ENCODE data around the gene CNTN4. TPM values are rescaled to one million over a fixed set of nuclear protein-coding genes. Genes with fewer than 3 reads are reported as not detected.

Gene CNTN4
- total RNA-seq, 3 donors from 2014 or later (not counting 1 experiment from before 2014, with no cell fraction given): not detected

DNA sequence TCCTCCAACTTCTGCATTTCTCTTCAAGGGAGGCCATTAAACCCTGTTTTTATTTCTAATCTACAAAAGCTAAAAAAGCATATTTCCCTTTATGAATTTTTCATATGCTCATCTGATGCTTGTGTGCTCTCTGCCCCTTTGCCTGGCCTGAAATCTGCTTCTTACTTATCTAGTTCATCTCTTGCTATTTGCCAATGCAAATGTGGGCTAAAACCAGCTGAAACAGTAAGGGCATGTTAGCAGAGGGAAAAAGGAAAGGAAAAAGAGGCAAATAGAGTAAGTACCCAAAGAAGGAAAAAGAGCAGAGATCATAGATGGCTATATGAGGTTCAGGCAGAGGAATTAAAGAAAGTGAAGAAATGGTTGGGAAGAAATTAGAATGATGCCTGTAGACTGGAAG lies 185.2 kb downstream of the CNTN4 start:
- ATAC-seq: no peak
- peaks cover 13 to 22% of the 10 kb centered on the region in 2 donors for H3K9me3 Mint-ChIP-seq

DNA sequence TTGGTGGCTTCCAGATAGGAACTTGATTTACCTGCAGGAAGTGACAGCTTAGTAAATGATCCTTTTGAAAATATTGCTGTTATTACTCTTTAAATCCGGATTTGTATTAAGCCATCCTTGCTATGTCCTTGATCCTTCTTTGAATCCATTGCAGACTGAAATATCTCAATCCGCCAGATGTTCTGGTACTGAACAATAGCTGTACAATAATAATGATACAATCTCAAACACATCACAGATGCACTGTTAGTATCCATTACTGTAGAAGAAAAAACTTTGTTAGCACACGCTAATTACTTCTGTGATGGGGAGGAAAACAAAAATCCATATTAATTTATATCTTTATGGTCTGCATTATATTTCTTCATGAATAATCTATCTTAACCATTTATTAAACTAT lies 202.3 kb downstream of the CNTN4 start:
- no peaks in the 10 kb centered on the region for H3K4me1 ChIP-seq (ENCODE audit: control insufficient read depth, insufficient read depth, low read length)
- intact Hi-C loops (cut with micrococcal nuclease): no loop called here
- TF ChIP-seq, protein P1, sequence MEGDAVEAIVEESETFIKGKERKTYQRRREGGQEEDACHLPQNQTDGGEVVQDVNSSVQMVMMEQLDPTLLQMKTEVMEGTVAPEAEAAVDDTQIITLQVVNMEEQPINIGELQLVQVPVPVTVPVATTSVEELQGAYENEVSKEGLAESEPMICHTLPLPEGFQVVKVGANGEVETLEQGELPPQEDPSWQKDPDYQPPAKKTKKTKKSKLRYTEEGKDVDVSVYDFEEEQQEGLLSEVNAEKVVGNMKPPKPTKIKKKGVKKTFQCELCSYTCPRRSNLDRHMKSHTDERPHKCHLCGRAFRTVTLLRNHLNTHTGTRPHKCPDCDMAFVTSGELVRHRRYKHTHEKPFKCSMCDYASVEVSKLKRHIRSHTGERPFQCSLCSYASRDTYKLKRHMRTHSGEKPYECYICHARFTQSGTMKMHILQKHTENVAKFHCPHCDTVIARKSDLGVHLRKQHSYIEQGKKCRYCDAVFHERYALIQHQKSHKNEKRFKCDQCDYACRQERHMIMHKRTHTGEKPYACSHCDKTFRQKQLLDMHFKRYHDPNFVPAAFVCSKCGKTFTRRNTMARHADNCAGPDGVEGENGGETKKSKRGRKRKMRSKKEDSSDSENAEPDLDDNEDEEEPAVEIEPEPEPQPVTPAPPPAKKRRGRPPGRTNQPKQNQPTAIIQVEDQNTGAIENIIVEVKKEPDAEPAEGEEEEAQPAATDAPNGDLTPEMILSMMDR (IDR thresholded peaks at IDR 0.05): no peak

More for the DNA sequence above, 185.2 kb downstream of the CNTN4 start:
- Histone ChIP-seq H3K36me3 (ENCODE audit: control insufficient read depth, insufficient read depth, low read length) (no peaks in the 10 kb centered on the region), H3K27me3 (ENCODE audit: control insufficient read depth, insufficient read depth, low read length) (no peaks in the 10 kb centered on the region), H3K4me3 (ENCODE audit: low read length) (no peak overlapping the region), H3K27ac (ENCODE audit: low read length) (no peak overlapping the region), H3K9me3 (ENCODE audit: control insufficient read depth, insufficient read depth, low read length) (no peaks in the 10 kb centered on the region), H3K4me1 (ENCODE audit: control insufficient read depth, insufficient read depth, low read length) (no peaks in the 10 kb centered on the region)
- Mint-ChIP-seq H3K27me3 (ENCODE audit: low read depth in 2 of 2) (no peaks in the 10 kb centered on the region), H3K4me3 (no peak overlapping the region), H3K27ac (no peak overlapping the region), H3K36me3 (no peaks in the 10 kb centered on the region), H3K4me1 (no peaks in the 10 kb centered on the region)
- no peak for DNase-seq
- intact Hi-C loops (cut with micrococcal nuclease): no loop called here
- TF ChIP-seq, protein P1 (IDR thresholded peaks at IDR 0.05): no peak

DNA sequence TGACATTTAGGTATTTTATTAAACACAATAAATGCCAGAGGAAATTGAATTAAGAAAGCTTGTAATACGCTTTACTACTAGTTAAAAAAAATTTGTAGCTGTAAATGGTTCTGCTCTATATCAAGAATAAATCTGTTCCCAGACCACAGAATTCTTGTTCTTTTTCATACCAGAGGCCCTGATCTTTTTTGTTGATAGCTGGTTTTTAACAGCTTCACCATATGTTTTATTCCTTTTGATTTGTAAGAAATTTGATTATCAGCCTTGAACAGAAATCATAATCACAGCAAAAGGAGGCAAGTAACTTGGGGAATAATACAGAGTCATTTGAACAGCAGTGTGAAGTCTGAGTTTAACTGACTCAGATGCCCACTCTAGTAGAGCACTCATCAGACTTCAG lies 202.7 kb downstream of the CNTN4 start:
- no peak overlapping the region for H3K4me3 ChIP-seq (ENCODE audit: low read length)
- no peaks in the 10 kb centered on the region for H3K27me3 ChIP-seq (ENCODE audit: control insufficient read depth, insufficient read depth, low read length)
- Mint-ChIP-seq H3K27me3 (ENCODE audit: low read depth in 2 of 2) (no peaks in the 10 kb centered on the region), H3K4me3 (no peak overlapping the region), H3K9me3 (peaks cover 6 to 8% of the 10 kb centered on the region in 2 donors), H3K27ac (no peak overlapping the region), H3K4me1 (no peaks in the 10 kb centered on the region), H3K36me3 (no peaks in the 10 kb centered on the region)
- no peaks in the 10 kb centered on the region for H3K36me3 ChIP-seq (ENCODE audit: control insufficient read depth, insufficient read depth, low read length)
- no peak overlapping the region for H3K27ac ChIP-seq (ENCODE audit: low read length)
- intact Hi-C loops (cut with micrococcal nuclease): no loop called here
- H3K4me1 ChIP-seq (ENCODE audit: control insufficient read depth, insufficient read depth, low read length): no peaks in the 10 kb centered on the region
- ATAC-seq (no peak), DNase-seq (no peak)
- H3K9me3 ChIP-seq (ENCODE audit: control insufficient read depth, insufficient read depth, low read length): no peaks in the 10 kb centered on the region
- no CpG with 5 or more reads among the region's 1 CpG for WGBS (ENCODE audit: insufficient coverage)
- TF ChIP-seq, protein P1 (IDR thresholded peaks at IDR 0.05): no peak

More for the DNA sequence above, 202.3 kb downstream of the CNTN4 start:
- DNase-seq: no peak
- Histone ChIP-seq H3K36me3 (ENCODE audit: control insufficient read depth, insufficient read depth, low read length) (no peaks in the 10 kb centered on the region), H3K27ac (ENCODE audit: low read length) (no peak overlapping the region), H3K27me3 (ENCODE audit: control insufficient read depth, insufficient read depth, low read length) (no peaks in the 10 kb centered on the region), H3K9me3 (ENCODE audit: control insufficient read depth, insufficient read depth, low read length) (no peaks in the 10 kb centered on the region), H3K4me3 (ENCODE audit: low read length) (no peak overlapping the region)
- Mint-ChIP-seq H3K36me3 (no peaks in the 10 kb centered on the region), H3K27me3 (ENCODE audit: low read depth in 2 of 2) (no peaks in the 10 kb centered on the region), H3K27ac (no peak overlapping the region), H3K9me3 (peaks cover 6 to 8% of the 10 kb centered on the region in 2 donors), H3K4me1 (no peaks in the 10 kb centered on the region), H3K4me3 (no peak overlapping the region)
- WGBS (ENCODE audit: insufficient coverage): 81% methylated on average over 2 of the region's 3 CpGs
- ATAC-seq: no peak

DNA sequence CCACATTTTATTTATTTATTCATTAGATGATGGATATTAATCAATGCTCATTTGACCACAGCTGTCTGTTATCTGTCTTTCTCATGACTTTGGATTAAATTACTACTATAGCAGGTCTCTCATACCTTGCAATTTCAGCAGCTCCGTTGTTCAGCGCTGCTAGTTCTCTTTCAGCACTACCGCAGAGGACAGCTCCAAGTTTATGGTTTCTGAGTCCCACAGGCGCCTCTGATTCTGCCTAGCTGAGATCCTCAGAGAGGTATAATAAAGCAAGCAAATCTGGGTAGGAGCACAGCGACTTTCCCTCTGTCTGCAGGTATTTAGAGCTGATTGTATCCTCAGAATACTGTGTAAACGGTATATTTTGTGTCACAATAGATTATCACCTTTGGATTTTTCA lies 204.9 kb downstream of the CNTN4 start:
- intact Hi-C loops (cut with micrococcal nuclease): no loop called here
- no peaks in the 10 kb centered on the region for H3K36me3 Mint-ChIP-seq
- DNase-seq: no peak
- Histone ChIP-seq H3K4me1 (ENCODE audit: control insufficient read depth, insufficient read depth, low read length) (no peaks in the 10 kb centered on the region), H3K27me3 (ENCODE audit: control insufficient read depth, insufficient read depth, low read length) (no peaks in the 10 kb centered on the region), H3K4me3 (ENCODE audit: low read length) (no peak overlapping the region), H3K9me3 (ENCODE audit: control insufficient read depth, insufficient read depth, low read length) (no peaks in the 10 kb centered on the region), H3K36me3 (ENCODE audit: control insufficient read depth, insufficient read depth, low read length) (no peaks in the 10 kb centered on the region), H3K27ac (ENCODE audit: low read length) (no peak overlapping the region)
- H3K4me1 Mint-ChIP-seq: no peaks in the 10 kb centered on the region
- no peak overlapping the region for H3K4me3 Mint-ChIP-seq
- 15% methylated on average over 6 of the region's 6 CpGs for WGBS (ENCODE audit: insufficient coverage)
- ATAC-seq: no peak
- H3K9me3 Mint-ChIP-seq: peaks cover 3 to 7% of the 10 kb centered on the region in 2 donors
- no peaks in the 10 kb centered on the region for H3K27me3 Mint-ChIP-seq (ENCODE audit: low read depth in 2 of 2)
- H3K27ac Mint-ChIP-seq: no peak overlapping the region
- TF ChIP-seq, protein P1 (IDR thresholded peaks at IDR 0.05): no peak
